HG03196 (cell line): Measurements from ENCODE around the gene RILP.

Experiments used
- ATAC-seq: cut with Tn5 transposase; IDR thresholded peaks from one replicate; pipeline ENCODE4 v1.9.1; 2021; ENCODE audit not compliant: unreplicated experiment

Gene RILP

DNA sequence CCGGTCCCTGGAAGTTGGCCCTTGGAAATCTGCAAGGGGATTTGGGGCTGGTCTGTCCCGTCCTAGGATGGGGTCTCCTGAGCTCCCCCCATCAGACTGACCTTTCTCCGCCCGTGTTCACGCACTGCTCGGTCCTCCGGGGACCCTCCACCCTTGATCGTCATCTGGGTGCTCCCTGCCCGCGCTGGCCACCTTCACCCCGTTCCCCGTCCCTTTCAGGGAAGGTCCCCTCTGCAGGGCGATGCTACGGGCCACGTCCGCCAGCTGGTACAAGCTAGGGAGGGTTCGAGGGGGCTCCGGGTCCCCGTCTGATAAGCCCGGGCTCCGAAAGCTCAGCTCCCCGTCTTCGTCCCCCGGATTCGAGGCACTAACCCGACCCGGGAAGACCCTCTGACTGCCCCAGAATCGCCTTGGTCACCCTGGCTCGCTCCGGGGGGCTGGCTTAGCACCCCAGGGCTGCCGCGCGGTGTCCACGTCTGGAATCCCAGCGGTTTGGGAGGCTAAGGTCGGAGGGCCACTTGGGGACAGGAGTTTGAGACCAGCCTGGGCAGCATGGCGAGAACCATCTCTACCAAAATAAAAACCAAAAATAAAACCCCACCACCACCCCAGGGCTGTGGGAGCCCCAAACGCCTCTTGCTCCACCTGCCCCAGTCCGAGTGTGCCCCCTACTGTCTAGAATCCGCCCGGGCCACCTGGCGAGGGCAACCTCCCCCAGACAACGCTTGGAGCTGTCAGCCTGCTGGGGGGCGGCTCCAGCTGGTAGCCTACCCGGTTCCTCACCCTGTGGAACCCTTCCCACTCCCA lies 20.0 kb downstream of the RILP start:
- peak; percentile 3 for ATAC-seq

GRCh38 chr17:1628856-1629503 lies 20.7 kb downstream of the RILP start:
- ATAC-seq: peak; percentile 51

DNA sequence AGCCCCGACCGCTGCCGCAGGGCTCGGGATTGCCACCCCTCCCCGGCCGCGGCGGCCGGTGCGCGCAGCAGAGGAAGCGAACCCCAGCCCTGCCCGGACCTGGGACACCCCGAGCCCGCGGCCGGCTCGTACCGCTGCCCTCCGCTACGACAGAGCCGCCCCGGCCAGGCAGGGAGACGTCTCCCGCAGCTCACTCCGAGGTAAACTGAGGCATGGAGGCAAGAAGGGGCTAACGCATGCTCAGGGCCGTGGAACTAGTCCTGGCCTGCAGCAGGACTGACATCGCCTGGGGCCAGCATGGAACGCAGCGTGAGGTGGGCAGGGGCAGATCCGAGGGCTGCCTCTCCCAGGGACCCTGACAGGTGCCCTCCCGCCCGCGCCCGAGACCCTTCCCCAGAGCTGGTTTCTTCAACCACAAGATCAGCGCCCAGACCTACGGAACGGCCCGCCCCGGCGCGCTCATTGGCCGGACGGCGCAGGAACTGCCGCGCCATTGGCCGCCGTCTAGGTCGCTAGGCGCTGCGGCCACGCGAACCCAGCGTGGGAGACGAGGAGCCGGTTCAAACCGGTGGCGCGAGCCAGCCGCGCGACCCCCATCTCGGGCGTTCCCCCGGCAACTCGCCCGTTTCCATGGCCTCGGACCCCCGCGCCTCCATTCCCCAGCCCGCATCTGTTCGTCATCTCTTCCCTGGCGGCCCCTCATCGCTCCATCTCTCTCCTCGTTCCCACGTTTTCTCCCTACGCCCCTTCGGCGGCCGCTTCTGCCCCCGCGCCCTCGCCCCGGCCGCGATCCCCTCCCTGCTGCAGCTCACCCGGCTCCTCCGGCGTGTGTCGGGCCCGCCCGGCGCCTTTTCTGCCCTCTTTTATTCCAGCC lies 21.4 kb downstream of the RILP start, which contains the start of gene SLC43A2:
Gene SLC43A2 (minus strand): TSS at position 853 of the 874 bp plus-strand sequence. CDS start 960 bp downstream, outside the sequence.
- peak; percentile 45 for ATAC-seq

GRCh38 chr17:1627182-1627981 lies 22.3 kb downstream of the RILP start:
- no peak for ATAC-seq

DNA sequence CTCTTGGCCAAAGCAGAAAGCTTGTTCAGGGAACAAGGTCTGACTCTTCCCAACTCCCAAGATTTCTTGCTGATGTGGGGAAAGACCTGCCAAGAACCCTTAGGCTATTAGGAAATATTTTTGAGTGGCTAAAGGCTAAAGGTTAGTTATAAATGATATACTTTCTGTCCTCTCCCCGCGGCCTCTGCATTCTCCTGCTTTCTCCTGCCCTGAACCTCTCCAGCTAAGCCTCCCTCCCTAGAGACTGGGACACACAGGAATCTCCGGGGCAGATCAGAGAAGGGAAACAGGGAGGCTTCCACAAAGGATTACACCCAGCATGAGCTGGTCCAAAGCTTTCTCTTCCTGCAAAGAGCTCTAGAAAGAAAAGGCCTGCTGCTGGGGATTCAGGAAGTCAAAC lies 23.3 kb downstream of the RILP start:
- ATAC-seq: no peak

DNA sequence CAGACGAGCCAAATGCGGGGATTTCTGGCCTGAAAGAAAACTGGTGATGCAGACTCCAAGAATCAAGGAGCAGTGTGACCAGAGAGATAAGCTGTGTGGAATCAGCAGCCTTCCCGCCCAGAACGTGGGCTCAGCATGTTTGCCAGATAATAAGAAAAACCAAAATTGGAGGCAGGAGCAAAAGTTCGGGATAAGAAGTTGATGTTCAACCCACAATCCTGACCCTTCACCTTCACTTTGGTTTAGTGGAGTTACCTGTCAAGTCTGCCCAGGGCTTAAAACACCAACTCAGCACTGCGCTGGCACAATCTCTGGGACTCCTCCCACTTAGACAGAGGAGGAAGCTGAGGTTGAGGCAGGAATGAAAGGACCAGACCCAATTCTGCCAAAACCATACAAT lies 24.1 kb downstream of the RILP start:
- ATAC-seq: no peak

GRCh38 chr17:1625053-1625452 lies 24.6 kb downstream of the RILP start:
- ATAC-seq: no peak

DNA sequence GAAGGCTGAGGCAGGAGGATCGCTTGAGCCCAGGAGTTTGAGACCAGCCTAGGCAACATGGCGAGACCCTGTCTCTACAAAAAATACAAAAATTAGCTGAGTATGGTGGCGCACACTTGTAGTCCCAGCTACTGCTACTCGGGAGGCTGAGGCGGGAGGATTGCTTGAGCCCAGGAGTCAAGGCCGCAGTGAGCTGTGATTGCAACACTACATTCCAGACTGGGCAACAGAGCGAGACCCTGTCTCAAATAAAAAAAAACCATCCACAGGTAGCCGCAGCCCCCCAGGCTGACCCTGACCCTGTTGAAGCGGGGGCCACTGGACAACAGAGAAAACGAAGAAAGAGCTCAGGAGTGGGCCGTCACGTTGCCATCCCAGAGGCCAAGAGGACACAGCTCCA lies 25.0 kb downstream of the RILP start:
- ATAC-seq: no peak

- no peak for ATAC-seq
Observed at GRCh38 chr17:1623057-1623630, 26.5 kb downstream of the RILP start.

GRCh38 chr17:1621273-1621954 lies 28.3 kb downstream of the RILP start:
- no peak for ATAC-seq

- no peak for ATAC-seq
Observed at GRCh38 chr17:1620486-1620885, 29.2 kb downstream of the RILP start.

DNA sequence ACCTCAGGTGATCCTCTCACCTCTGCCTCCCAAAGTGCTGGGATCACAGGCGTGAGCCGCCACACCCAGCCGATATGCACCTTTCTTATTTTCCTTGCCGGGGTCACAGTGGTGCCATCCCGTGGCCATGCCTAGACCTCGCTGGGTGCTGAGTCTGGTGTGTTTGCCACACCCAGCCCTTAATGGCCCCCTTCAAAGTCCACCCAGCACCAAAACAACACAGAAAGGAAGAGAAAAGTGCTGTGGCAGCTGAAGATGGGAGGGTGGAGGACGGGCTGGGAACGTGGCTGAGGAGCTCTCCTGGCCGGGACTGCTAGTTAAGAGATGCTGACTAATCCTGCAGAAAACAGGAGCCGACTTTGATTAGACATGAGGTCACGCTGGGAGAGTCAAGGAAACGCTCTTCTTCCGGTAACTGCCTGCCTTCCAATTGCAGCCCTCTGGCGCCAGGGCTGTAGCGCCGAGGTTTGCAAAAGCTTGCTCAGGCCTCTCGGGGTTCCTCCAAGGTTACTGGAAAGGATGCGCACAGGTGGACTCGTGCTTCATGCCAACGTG lies 32.0 kb downstream of the RILP start:
- ATAC-seq: no peak

DNA sequence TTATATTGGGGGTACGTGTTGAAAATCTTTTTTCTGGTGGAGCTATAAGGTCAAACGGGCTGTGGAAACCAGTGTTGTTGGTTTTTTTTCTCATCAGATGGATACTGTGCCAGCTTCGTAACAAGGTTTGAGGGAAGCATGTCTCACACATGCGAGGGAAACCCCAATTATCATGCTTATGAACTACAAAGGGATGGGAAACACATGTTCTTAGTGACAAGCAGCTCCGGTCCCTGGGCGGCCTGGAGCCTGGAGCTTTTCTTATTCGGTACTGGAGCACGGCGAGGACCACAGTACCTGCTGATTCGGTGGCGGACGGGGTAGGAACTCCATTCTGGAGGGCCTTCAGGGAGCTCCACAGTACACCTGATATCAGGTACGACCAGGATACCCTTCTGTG lies 33.6 kb downstream of the RILP start:
- ATAC-seq: no peak

DNA sequence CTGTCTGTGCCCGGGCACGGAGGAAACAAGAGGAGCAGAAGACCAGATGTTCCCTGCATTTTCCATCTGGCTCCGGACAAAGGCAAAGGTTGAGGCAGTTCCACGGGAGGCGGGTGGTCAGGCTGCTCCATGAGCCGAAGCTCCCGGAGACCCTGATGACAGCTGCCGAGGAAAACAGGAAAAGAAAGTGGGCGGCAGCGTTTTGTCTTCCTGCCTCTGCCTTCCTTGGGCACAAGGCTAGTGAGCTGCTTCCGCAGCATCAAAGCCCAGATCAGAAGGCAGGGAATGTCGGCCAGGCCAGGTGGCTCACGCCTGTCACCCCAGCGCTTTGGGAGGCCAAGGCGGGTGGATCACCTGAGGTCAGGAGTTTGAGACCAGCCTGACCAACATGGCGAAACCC lies 37.3 kb downstream of the RILP start:
- no peak for ATAC-seq

DNA sequence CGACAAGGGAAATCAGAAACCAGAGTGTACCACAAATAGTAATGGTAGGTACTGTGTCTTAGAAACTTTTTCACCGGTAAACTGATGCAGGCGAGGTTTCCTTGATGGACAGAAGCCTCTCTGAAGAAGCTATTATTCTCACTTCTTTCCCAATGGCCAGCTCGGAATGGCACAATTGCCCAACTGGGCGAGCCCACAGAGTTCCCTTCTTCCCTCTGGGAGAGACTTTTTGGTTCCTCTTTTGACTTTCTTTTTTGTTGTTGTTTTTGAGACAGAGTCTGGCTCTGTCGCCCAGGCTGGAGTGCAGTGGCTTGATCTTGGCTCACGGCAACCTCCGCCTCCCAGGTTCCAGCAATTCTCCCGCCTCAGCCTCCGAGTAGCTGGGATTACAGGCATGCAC lies 38.0 kb downstream of the RILP start:
- ATAC-seq: no peak

DNA sequence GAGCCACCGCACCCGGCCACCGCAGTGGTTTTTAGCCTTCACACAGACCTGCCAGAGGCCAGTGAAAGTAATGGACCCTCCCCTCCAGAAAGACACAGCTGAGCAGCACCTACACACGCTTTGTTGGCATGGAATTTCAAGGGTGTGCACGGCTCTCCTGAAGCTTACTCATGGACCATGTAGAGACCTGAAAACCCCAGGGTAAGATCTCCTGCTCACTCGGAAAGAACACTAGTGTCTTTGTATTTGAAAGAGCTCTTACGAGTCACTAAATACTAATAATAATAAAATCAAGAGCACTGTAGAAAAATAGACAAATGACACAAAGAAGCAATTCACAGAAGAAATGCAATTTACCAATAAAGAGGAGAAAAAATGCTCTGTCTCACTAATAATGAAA lies 41.0 kb downstream of the RILP start:
- ATAC-seq: no peak

DNA sequence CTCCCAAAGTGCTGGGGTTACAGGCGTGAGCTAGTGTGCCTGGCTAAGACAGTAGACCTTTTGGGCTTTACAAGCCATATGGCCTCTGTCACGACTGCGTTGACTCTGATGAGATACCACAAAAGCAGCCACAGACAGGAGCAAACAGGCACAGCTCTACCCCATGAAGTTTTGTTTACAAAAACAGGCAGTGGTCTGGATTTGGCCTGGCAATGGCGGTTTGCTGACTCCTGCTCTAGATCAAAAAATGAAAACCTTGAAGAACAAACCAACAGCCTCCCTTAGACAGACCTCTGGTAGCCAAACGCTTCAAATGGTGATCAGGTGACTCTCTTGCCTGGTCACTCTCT lies 41.7 kb downstream of the RILP start:
- no peak for ATAC-seq

GRCh38 chr17:1606352-1606985 lies 43.2 kb downstream of the RILP start:
- ATAC-seq: no peak

DNA sequence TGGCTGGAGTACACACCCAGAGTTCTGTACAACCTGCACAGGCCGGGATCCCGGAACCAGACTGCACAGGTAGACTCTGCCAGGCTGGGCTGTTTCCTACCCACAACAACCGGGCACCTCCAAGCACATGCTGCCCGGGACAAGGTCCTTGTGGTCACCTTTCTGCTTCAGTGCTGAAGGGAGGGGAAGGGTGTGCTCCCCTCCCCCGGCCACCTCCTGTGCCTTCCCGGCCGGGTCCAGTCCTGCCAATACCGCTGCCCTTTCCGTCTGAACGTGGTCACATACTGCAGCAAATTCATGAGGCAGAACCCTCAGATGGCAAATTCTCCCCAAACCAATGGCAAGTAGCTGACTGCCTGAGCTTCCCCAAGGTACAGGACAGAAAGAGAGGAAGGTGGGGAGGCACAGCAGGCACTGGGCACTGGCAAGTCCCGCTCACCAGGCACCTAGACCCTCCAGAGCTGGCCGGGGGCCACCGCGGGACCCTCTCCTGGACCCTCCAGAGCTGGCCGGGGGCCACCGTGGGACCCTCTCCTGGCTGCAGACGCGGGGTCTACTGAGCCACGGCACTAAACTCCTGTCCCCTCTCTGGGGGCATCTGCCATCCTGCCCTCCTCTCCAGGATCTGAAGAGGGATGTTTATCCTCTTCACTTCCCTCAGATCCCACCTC lies 43.9 kb downstream of the RILP start:
- ATAC-seq: no peak
